ENCODE results near the gene PLVAP. TPM values are rescaled to one million over a fixed set of nuclear protein-coding genes. Genes with fewer than 3 reads are reported as not detected.

PLVAP gene
- total RNA-seq, 4 donors from 2014 or later, result 41.4 to 110 (median 67.9) TPM

GRCh38 chr19:17415121-17415520, 38.0 kb upstream of the PLVAP start:
- no peaks in the 10 kb centered on the region for H3K9me3 ChIP-seq
- H3K36me3 ChIP-seq, result no peaks in the 10 kb centered on the region
- no peak overlapping the region for H3K27ac ChIP-seq
- 30 to 64% methylated on average over 3 to 6 of the region's 6 CpGs for WGBS, 2 donors (ENCODE audit: low coverage in 1 of 2)
- peaks cover 16% of the 10 kb centered on the region for H3K27me3 ChIP-seq
- TF ChIP-seq EP300 (IDR thresholded peaks at IDR 0.05) (no peak), POLR2AphosphoS5 (IDR thresholded peaks at IDR 0.05) (no peak), POLR2A (IDR thresholded peaks at IDR 0.05) (no peak)
- TF ChIP-seq, protein P1, sequence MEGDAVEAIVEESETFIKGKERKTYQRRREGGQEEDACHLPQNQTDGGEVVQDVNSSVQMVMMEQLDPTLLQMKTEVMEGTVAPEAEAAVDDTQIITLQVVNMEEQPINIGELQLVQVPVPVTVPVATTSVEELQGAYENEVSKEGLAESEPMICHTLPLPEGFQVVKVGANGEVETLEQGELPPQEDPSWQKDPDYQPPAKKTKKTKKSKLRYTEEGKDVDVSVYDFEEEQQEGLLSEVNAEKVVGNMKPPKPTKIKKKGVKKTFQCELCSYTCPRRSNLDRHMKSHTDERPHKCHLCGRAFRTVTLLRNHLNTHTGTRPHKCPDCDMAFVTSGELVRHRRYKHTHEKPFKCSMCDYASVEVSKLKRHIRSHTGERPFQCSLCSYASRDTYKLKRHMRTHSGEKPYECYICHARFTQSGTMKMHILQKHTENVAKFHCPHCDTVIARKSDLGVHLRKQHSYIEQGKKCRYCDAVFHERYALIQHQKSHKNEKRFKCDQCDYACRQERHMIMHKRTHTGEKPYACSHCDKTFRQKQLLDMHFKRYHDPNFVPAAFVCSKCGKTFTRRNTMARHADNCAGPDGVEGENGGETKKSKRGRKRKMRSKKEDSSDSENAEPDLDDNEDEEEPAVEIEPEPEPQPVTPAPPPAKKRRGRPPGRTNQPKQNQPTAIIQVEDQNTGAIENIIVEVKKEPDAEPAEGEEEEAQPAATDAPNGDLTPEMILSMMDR (IDR thresholded peaks at IDR 0.05), result no peak
- no peak overlapping the region for H3K4me3 ChIP-seq
- H3K4me1 ChIP-seq, result peaks cover 0 to 32% (median 0%) of the 10 kb centered on the region in 3 donors
- ATAC-seq, result no peak

- Histone ChIP-seq H3K27me3 (peaks cover 16% of the 10 kb centered on the region), H3K27ac (no peak overlapping the region), H3K9me3 (no peaks in the 10 kb centered on the region), H3K4me1 (peaks cover 0 to 26% (median 0%) of the 10 kb centered on the region in 3 donors), H3K4me3 (no peak overlapping the region), H3K36me3 (no peaks in the 10 kb centered on the region)
- WGBS, 2 donors (ENCODE audit: low coverage in 1 of 2), result 83 to 84% methylated on average over 8 of the region's 8 CpGs
- ATAC-seq, result no peak
- TF ChIP-seq POLR2A (IDR thresholded peaks at IDR 0.05) (no peak), EP300 (IDR thresholded peaks at IDR 0.05) (no peak), POLR2AphosphoS5 (IDR thresholded peaks at IDR 0.05) (no peak)
- TF ChIP-seq, protein P1 (IDR thresholded peaks at IDR 0.05), result no peak
Observed at GRCh38 chr19:17414097-17414496, 37.0 kb upstream of the PLVAP start.

DNA sequence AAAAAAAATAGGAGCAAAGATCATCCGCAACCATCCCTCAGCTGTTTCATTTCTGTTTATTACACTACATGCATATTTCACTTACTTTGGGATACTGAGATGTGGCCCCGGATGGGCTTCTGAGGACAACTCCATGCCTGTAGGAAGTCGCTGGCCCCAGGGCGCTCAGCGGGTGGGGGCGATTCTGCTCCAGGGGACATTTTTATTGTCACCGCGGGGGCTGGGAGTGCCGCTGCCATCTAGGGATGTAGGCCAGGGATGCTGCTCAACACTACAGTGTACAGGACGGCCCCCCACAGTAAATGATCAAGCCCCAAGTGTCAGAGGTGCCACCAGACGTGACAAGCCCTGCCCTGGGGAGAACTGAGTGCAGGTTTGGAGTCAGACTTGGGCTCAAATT, 34.7 kb upstream of the PLVAP start:
- ATAC-seq, result no peak
- Histone ChIP-seq H3K9me3 (no peaks in the 10 kb centered on the region), H3K27ac (no peak overlapping the region), H3K4me1 (peaks cover 0 to 24% (median 0%) of the 10 kb centered on the region in 3 donors), H3K27me3 (peaks cover 14% of the 10 kb centered on the region), H3K4me3 (no peak overlapping the region), H3K36me3 (no peaks in the 10 kb centered on the region)
- TF ChIP-seq POLR2AphosphoS5 (IDR thresholded peaks at IDR 0.05) (no peak), EP300 (IDR thresholded peaks at IDR 0.05) (no peak), POLR2A (IDR thresholded peaks at IDR 0.05) (no peak)
- TF ChIP-seq, protein P1 (IDR thresholded peaks at IDR 0.05), result no peak
- WGBS, 2 donors (ENCODE audit: low coverage in 1 of 2), result 75 to 80% methylated on average over 3 to 10 of the region's 11 CpGs

DNA sequence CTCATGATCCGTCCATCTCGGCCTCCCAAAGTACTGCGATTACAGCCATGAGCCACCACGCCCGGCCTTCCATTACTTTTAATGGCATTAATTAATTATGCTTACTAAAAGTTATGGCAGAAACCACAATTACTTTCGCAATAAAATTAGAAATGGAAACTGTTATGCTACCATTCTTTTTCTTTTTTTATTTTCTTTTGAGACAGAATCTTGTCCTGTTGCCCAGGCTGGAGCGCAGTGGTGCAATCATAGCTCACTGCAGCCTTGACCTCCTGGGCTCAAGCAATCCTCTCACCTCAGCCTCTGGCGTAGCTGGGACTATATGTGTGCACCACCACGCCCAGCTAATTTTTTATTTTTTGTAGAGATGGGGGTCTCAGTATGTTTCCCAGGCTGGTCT, 32.8 kb upstream of the PLVAP start:
- 58 to 79% methylated on average over 8 to 9 of the region's 9 CpGs for WGBS, 2 donors (ENCODE audit: low coverage in 1 of 2)
- TF ChIP-seq POLR2AphosphoS5 (IDR thresholded peaks at IDR 0.05), result peak; percentile 45
- TF ChIP-seq, protein P1 (IDR thresholded peaks at IDR 0.05), result no peak
- H3K27me3 ChIP-seq, result peaks cover 10% of the 10 kb centered on the region
- no peak for ATAC-seq
- no peak overlapping the region for H3K4me3 ChIP-seq
- H3K36me3 ChIP-seq, result no peaks in the 10 kb centered on the region
- H3K27ac ChIP-seq, result no peak overlapping the region
- peaks cover 0 to 39% (median 0%) of the 10 kb centered on the region in 3 donors for H3K4me1 ChIP-seq
- H3K9me3 ChIP-seq, result no peaks in the 10 kb centered on the region

GRCh38 chr19:17406887-17407196, 29.7 kb upstream of the PLVAP start:
- 40% methylated on average over 2 of the region's 2 CpGs; no CpG with 5 or more reads in 1 of the 2 donors for WGBS, 2 donors (ENCODE audit: low coverage in 1 of 2)

More at GRCh38 chr19:17406887-17407196, 29.7 kb upstream of the PLVAP start:
- no peak for TF ChIP-seq POLR2A (IDR thresholded peaks at IDR 0.05)
- no peak for TF ChIP-seq EP300 (IDR thresholded peaks at IDR 0.05)
- Histone ChIP-seq H3K27ac (peak overlapping the region in 3 of 4 donors; percentile 72 to 78 (median 72)), H3K36me3 (peaks cover 0 to 5% of the 10 kb centered on the region in 2 donors), H3K27me3 (peaks cover 15% of the 10 kb centered on the region), H3K4me3 (peak overlapping the region in 1 of 2 donors; percentile 49), H3K4me1 (peaks cover 0 to 38% (median 0%) of the 10 kb centered on the region in 3 donors), H3K9me3 (no peaks in the 10 kb centered on the region)
- no peak for ATAC-seq

Measured in gastroesophageal sphincter (tissue), 4 donors.